Stimulated activated naive CD8-positive, alpha-beta T cell treated with anti-CD3 and anti-CD28 coated beads, Interleukin-15, Interleukin-2, amounts not matched to agents 100 ng/mL and 50 ng/mL, for 24 hours (primary cell): ENCODE measurements around the gene ZNF585A.
A peak's percentile ranks its signal among the peaks of the same experiment; 100 is the strongest.
"Not testable (repeated sequence)": the region's sequence is repeated elsewhere in the genome, so short reads cannot be mapped to it uniquely, and the experiment has no call there.

ENCODE experiments used
- H3K27ac Mint-ChIP-seq: one replicate; pipeline ENCODE4 v1.8.0; 2021; ENCODE audit warnings: mild to moderate bottlenecking, mixed read lengths
- H3K27me3 Mint-ChIP-seq: one replicate; pipeline ENCODE4 v1.8.0; 2021; ENCODE audit warnings: mixed read lengths
- H3K36me3 Mint-ChIP-seq: one replicate; pipeline ENCODE4 v1.8.0; 2021; ENCODE audit warnings: low read depth, mixed read lengths
- H3K4me1 Mint-ChIP-seq: one replicate; pipeline ENCODE4 v1.8.0; 2021; ENCODE audit warnings: low read depth, mixed read lengths
- H3K4me3 Mint-ChIP-seq: one replicate; pipeline ENCODE4 v1.8.0; 2021; ENCODE audit warnings: mild to moderate bottlenecking, mixed read lengths
- H3K9me3 Mint-ChIP-seq: one replicate; pipeline ENCODE4 v1.8.0; 2021; ENCODE audit warnings: mixed read lengths

The ZNF585A gene

DNA sequence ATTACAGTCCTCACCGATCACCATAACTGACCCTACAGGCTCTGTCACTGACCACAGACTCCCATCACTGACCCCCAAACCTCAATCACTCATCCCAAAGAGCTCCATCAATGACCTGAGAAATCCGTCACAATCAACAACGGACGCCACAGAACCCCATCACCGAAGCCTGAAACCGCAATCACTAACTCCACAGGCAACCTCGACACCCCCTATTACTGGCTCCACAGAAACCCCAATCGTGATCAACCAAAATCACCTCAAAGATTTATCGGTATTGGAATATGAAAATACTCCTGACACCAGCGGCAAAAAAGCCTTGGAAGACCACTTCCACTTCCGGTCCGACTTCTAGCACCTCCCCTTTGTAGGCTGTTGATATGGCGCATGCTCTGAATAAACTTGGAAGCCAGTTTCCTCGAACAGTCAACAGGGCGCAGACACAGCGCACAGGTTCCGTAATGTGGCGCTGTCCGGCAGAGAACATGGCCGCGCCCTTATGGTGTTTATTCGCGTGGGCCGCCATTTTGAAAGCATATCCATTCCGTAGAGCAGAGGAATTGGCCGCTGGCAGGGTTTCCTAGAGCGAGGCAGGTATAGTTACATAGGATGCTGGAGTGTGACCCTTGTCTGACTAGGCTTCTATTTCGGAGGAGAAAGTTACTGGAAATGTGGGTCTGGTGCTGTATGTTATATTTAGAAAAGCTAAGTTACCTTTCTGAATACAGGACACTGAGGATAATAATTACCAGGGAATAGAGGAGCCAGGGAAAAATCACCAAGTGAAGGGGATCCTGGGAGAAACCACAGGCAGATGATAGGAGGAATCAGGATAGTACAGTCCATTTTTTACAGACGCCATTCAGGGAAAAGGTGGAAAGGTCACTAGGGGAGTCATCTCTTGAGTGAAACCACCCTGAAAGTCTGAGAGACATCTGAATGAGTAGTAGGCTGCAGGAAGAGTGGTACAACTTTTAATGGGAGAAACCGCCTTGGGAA, at the start of gene ZNF585A:
Gene ZNF585A (minus strand): TSS at position 328 of the 999 bp plus-strand sequence. CDS start 2,785 bp downstream, outside the sequence.
- no peak within 1 kb of the TSS for H3K4me3 Mint-ChIP-seq
- H3K36me3 Mint-ChIP-seq = peaks cover 38% of the 10 kb centered on the region
- peaks cover 4% of the 10 kb centered on the region for H3K4me1 Mint-ChIP-seq
- no peaks in the 10 kb centered on the region for H3K27me3 Mint-ChIP-seq
- peaks cover 29% of the 10 kb centered on the region for H3K9me3 Mint-ChIP-seq
- H3K27ac Mint-ChIP-seq = no peak within 1 kb of the TSS

DNA sequence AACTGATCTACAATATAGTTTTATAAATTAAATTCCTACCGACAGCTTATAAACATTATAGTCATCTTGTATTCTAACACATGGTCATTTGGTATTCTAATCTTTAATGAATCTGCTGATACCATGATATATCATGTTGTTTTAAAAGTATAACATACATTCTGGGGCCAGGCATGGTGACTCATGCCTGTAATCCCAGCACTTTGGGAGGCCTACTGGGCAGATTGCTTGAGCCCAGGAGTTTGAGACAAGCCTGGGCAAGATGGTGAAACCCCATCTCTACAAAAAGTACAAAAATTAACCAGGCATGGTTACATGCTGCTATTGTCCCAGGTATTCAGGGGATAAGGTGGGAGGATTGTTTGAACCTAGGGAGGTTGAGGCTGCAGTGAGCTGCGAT, 48.6 kb upstream of the ZNF585A start:
- Mint-ChIP-seq H3K4me3 (no peak overlapping the region), H3K27ac (no peak overlapping the region), H3K9me3 (peaks cover 14% of the 10 kb centered on the region), H3K27me3 (no peaks in the 10 kb centered on the region), H3K36me3 (peaks cover 65% of the 10 kb centered on the region), H3K4me1 (peaks cover 22% of the 10 kb centered on the region)

- Mint-ChIP-seq H3K4me1 (peaks cover 22% of the 10 kb centered on the region), H3K27me3 (no peaks in the 10 kb centered on the region), H3K4me3 (no peak overlapping the region), H3K9me3 (peaks cover 12% of the 10 kb centered on the region), H3K27ac (no peak overlapping the region), H3K36me3 (peaks cover 58% of the 10 kb centered on the region)
These were observed 47.9 kb upstream of the ZNF585A start for GRCh38 chr19:37220383-37220782.

DNA sequence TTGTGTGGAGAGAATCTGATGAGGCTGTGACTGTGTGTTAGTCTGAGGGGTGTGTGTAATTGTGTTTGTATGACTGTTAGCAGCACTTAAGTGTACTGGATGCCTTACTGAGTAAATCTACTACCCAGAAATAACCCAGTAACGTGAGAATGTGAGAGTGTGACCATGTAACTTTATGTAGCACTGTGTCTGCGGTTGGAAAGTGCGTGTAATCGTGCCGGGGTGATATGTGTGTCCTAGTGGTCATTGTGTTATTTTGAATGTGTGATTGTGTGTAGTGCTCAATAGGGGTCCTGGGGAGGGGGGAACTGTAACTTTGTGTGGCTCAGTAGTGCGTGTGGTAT, 46.1 kb upstream of the ZNF585A start:
- H3K36me3 Mint-ChIP-seq = peaks cover 47% of the 10 kb centered on the region
- peak overlapping the region; percentile 98 for H3K27ac Mint-ChIP-seq
- H3K4me3 Mint-ChIP-seq = peak overlapping the region; percentile 97
- peaks cover 15% of the 10 kb centered on the region for H3K9me3 Mint-ChIP-seq
- peaks cover 22% of the 10 kb centered on the region for H3K4me1 Mint-ChIP-seq
- no peaks in the 10 kb centered on the region for H3K27me3 Mint-ChIP-seq

- Mint-ChIP-seq H3K4me3 (peak within 1 kb of the TSS; percentile 97), H3K9me3 (peaks cover 13% of the 10 kb centered on the region), H3K4me1 (peaks cover 22% of the 10 kb centered on the region), H3K27ac (peak within 1 kb of the TSS; percentile 98), H3K27me3 (no peaks in the 10 kb centered on the region), H3K36me3 (peaks cover 43% of the 10 kb centered on the region)
These were observed 45.5 kb upstream of the ZNF585A start, which contains the start of gene ZNF383 for GRCh38 chr19:37217775-37218591. TSS of gene ZNF383 (plus strand) at chr19:37218214. CDS start at chr19:37230454, 12,240 bp downstream.

GRCh38 chr19:37217480-37217774, 44.9 kb upstream of the ZNF585A start:
- no peaks in the 10 kb centered on the region for H3K27me3 Mint-ChIP-seq
- peaks cover 38% of the 10 kb centered on the region for H3K36me3 Mint-ChIP-seq
- peaks cover 22% of the 10 kb centered on the region for H3K4me1 Mint-ChIP-seq
- peaks cover 13% of the 10 kb centered on the region for H3K9me3 Mint-ChIP-seq
- H3K4me3 Mint-ChIP-seq = peak overlapping the region; percentile 97
- peak overlapping the region; percentile 98 for H3K27ac Mint-ChIP-seq

GRCh38 chr19:37197768-37198167, 25.3 kb upstream of the ZNF585A start:
- Mint-ChIP-seq H3K4me3 (no peak overlapping the region), H3K36me3 (peaks cover 73% of the 10 kb centered on the region), H3K9me3 (peaks cover 12% of the 10 kb centered on the region), H3K27me3 (no peaks in the 10 kb centered on the region), H3K4me1 (no peaks in the 10 kb centered on the region), H3K27ac (no peak overlapping the region)

DNA sequence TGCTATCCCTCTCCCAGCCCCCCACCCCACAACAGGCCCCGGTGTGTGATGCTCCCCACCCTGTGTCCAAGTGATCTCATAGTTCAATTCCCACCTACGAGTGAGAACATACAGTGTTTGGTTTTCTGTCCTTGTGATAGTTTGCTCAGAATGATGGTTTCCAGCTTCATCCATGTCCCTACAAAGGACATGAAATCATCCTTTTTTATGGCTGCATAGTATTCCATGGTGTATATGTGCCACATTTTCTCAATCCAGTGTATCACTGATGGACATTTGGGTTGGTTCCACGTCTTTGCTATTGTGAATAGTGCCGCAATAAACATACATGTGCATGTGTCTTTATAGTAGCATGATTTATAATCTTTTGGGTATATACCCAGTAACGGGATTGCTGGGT, 24.6 kb upstream of the ZNF585A start:
- not testable (repeated sequence) for H3K4me1 Mint-ChIP-seq, H3K27ac Mint-ChIP-seq, H3K27me3 Mint-ChIP-seq, H3K4me3 Mint-ChIP-seq
- peaks cover 69% of the 10 kb centered on the region for H3K36me3 Mint-ChIP-seq
- peaks cover 14% of the 10 kb centered on the region for H3K9me3 Mint-ChIP-seq

DNA sequence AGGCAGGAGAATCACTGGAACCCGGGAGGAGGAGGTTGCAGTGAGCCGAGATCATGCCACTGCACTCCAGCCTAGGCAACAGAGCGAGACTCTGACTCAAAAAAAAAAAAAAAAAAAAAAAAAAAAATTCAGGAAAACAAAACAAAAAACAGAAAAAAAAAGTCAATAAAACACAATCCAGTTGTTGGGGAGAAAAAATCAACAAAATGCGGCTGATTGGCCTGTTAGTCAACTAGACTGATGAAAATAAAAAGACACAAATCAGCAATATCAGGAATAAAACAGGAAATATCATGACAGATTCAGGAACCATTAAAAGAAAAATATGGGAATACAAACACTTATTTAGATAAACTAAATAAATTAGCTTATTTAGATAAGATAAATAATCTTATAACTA, 22.8 kb upstream of the ZNF585A start:
- H3K4me3 Mint-ChIP-seq, H3K27ac Mint-ChIP-seq, H3K27me3 Mint-ChIP-seq, H3K4me1 Mint-ChIP-seq: not testable (repeated sequence)
- Mint-ChIP-seq H3K36me3 (peaks cover 65% of the 10 kb centered on the region), H3K9me3 (peaks cover 16% of the 10 kb centered on the region)

GRCh38 chr19:37186071-37186470, 13.6 kb upstream of the ZNF585A start:
- not testable (repeated sequence) for H3K4me1 Mint-ChIP-seq, H3K4me3 Mint-ChIP-seq, H3K27me3 Mint-ChIP-seq, H3K27ac Mint-ChIP-seq
- Mint-ChIP-seq H3K9me3 (peaks cover 56% of the 10 kb centered on the region), H3K36me3 (peaks cover 82% of the 10 kb centered on the region)

DNA sequence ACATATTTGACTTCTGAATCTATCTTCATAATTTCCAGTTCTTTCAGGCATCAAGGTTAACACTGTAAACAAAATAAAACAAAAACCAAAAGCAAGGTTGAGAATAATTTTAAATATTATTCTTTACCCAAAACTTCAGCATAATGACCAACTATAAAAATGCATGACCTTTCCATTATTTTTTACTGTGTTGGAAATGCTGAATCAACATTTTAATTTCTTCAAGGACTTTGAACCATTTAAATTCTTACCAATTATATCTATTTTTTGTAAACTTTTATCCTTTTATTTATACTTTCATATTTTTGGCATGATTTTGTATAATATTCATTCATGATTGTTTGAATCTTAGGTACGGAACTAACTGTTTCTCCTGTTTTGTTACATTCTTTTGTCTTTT, 6.9 kb downstream of the ZNF585A start:
- H3K27me3 Mint-ChIP-seq = no peaks in the 10 kb centered on the region
- no peak overlapping the region for H3K27ac Mint-ChIP-seq
- no peak overlapping the region for H3K4me3 Mint-ChIP-seq
- H3K36me3 Mint-ChIP-seq = peaks cover 89% of the 10 kb centered on the region
- H3K4me1 Mint-ChIP-seq = no peaks in the 10 kb centered on the region
- H3K9me3 Mint-ChIP-seq = peaks cover 32% of the 10 kb centered on the region

GRCh38 chr19:37160153-37160552, 12.3 kb downstream of the ZNF585A start:
- Mint-ChIP-seq H3K4me1 (no peaks in the 10 kb centered on the region), H3K4me3 (no peak overlapping the region), H3K27ac (no peak overlapping the region), H3K9me3 (peaks cover 49% of the 10 kb centered on the region), H3K27me3 (no peaks in the 10 kb centered on the region), H3K36me3 (peaks cover 93% of the 10 kb centered on the region)

GRCh38 chr19:37148214-37148613, 24.3 kb downstream of the ZNF585A start:
- H3K4me1 Mint-ChIP-seq = no peaks in the 10 kb centered on the region
- H3K9me3 Mint-ChIP-seq = peaks cover 57% of the 10 kb centered on the region
- no peaks in the 10 kb centered on the region for H3K27me3 Mint-ChIP-seq
- H3K36me3 Mint-ChIP-seq = peaks cover 69% of the 10 kb centered on the region
- H3K27ac Mint-ChIP-seq = no peak overlapping the region
- H3K4me3 Mint-ChIP-seq = no peak overlapping the region

DNA sequence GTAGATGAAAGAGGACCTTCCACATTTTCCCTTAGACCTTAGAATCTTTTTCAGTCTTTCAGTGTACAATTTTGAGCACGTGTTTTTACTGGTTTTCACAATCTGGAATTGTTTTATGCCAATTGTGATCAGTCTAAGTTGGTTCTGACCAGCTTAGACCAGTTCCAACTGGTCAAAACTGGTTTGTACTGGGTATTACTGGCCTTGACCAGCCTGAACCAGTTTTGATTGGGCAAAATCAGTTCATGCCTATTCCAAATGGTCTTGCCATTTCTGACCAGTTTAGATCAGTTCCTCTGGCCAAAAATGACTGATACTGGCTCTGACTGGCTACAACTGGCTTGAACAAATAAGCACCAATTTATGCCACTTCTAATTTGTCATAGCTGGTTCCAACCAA, 36.4 kb downstream of the ZNF585A start:
- Mint-ChIP-seq H3K4me3 (no peak overlapping the region), H3K9me3 (peaks cover 48% of the 10 kb centered on the region), H3K27me3 (no peaks in the 10 kb centered on the region), H3K27ac (no peak overlapping the region), H3K36me3 (peaks cover 44% of the 10 kb centered on the region), H3K4me1 (no peaks in the 10 kb centered on the region)

DNA sequence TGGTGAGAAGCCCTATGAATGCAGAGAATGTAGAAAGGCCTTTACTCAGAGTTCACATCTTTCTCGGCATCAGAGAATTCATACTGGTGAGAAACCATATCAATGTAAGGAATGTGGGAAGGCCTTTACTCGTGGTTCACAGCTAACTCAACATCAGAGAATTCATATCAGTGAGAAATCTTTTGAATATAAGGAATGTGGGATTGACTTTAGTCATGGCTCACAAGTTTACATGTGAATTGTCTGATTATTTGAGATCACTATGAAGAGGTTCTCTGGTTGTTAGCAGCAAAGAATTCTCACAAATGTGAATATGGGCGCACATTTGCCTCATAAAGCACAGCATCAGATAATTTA, 43.7 kb downstream of the ZNF585A start:
- no peak overlapping the region for H3K4me3 Mint-ChIP-seq
- H3K27ac Mint-ChIP-seq = no peak overlapping the region
- peaks cover 88% of the 10 kb centered on the region for H3K36me3 Mint-ChIP-seq
- H3K27me3 Mint-ChIP-seq = no peaks in the 10 kb centered on the region
- H3K9me3 Mint-ChIP-seq = peaks cover 50% of the 10 kb centered on the region
- H3K4me1 Mint-ChIP-seq = no peaks in the 10 kb centered on the region
